ENCODE measurements around the gene OR6B3.
A peak's percentile ranks its signal among the peaks of the same experiment; 100 is the strongest.

The OR6B3 gene

DNA sequence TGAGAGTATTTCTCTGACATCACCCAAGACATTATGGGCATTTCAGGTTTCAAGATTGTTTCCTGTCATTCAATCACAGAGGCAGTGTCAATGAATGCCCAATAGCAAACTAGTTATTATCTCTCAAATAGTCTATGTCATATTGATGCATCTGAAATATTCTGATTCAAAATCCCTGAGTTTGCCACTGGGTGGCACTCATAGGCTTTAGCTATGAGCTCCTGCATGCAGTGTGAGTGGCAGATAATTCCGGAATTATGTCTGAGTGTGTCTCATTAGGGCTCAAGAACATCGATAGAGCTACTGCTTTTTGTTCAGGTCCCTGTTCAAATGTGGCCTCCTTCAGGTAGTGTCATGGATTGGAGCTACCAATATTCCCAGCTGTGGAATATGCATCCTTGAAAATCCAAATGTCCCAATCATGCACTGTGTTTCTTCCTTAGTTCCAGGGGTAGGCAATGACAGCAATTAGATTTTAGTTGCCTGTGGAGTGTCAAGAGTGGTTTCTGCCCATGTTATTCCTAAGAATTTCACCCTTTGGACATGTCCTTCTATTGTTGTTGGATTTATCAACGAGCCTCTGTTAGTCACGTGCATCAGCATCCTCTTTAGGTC, 7.8 kb upstream of the OR6B3 start:
- TF ChIP-seq, protein P1, sequence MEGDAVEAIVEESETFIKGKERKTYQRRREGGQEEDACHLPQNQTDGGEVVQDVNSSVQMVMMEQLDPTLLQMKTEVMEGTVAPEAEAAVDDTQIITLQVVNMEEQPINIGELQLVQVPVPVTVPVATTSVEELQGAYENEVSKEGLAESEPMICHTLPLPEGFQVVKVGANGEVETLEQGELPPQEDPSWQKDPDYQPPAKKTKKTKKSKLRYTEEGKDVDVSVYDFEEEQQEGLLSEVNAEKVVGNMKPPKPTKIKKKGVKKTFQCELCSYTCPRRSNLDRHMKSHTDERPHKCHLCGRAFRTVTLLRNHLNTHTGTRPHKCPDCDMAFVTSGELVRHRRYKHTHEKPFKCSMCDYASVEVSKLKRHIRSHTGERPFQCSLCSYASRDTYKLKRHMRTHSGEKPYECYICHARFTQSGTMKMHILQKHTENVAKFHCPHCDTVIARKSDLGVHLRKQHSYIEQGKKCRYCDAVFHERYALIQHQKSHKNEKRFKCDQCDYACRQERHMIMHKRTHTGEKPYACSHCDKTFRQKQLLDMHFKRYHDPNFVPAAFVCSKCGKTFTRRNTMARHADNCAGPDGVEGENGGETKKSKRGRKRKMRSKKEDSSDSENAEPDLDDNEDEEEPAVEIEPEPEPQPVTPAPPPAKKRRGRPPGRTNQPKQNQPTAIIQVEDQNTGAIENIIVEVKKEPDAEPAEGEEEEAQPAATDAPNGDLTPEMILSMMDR (IDR thresholded peaks at IDR 0.05; ENCODE audit: low read depth, low read length): peak; percentile 62
- peak; percentile 22 for DNase-seq (ENCODE audit: extremely low read depth, low read depth)

GRCh38 chr2:240056678-240057077, 3.4 kb upstream of the OR6B3 start:
- DNase-seq (ENCODE audit: extremely low read depth, low read depth): no peak
- TF ChIP-seq, protein P1 (IDR thresholded peaks at IDR 0.05; ENCODE audit: low read depth, low read length): no peak

DNA sequence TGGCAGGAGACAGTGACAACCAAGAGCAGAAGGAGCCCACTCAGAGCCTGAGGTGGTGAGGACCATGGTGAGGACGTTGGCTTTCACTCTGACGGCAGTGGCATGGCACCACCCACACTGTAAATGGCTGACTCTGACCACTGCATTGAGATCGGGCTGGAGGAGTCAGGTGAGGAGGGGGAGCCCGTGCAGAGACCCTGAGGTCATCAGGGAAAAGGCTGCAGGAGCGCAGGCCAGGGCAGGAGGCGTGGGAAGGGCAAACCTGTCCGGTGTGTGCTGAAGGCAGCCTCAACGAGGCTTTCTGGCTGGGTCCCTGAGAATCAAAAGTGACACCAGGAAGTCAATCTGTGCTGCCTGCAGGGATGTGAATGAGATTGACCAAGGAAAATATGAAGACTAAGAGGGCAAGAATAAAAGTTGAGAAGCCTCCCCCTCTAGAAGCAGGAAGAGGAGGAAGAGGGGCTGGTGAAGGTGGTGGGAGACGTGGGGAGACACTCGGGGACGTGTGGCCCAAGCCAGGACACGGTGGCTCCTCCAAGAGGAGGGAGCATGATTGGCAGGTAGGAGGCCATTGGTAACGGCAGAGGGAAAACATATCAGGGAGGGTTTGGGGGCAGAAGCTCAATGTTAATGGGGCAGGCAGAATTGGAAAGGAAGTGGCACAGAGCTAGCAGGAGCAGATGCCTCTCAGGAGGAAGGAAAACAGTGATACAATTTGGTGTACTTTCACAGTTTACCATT, 2.0 kb upstream of the OR6B3 start:
- TF ChIP-seq, protein P1 (IDR thresholded peaks at IDR 0.05; ENCODE audit: low read depth, low read length): no peak
- DNase-seq (ENCODE audit: extremely low read depth, low read depth): no peak

DNA sequence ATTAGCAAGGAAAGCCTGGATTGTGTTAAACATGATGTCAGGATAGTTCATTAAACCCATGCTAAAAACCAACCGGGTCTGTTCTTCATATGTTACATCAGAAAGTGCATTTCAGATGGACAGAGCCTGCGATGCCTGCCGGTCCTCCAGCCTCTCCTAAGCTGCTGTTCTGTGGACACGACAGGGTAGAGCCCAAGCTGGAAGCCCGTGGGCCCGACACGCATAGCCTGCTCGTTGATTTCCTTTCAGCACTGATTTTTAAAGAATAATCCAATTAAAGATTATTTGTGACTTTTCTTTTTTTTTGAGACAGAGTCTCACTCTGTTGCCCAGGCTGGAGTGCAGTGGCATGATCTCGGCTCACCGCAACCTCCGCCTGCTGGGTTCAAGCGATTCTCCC, 797 bp downstream of the OR6B3 start:
- TF ChIP-seq, protein P1 (IDR thresholded peaks at IDR 0.05; ENCODE audit: low read depth, low read length): no peak
- no peak for DNase-seq (ENCODE audit: extremely low read depth, low read depth)

GRCh38 chr2:240051697-240052096, 1.6 kb downstream of the OR6B3 start:
- no peak for DNase-seq (ENCODE audit: extremely low read depth, low read depth)
- TF ChIP-seq, protein P1 (IDR thresholded peaks at IDR 0.05; ENCODE audit: low read depth, low read length): no peak

DNA sequence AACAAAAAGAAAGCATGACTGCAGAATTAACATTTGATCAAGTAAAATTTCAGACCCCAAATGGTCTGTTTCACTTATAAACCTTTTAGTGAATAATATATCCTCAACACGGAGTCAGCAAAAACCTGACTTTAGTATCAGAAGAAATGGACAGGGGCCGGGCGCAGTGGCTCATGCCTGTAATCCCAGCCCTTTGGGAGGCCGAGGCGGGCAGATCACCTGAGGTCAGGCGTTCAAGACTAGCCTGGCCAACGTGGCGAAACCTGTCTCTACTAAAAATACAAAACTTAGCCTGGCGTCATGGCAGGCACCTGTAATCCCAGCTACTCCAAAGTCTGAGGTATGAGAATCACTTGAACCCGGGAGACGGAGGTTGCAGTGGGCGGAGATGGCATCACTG, 3.0 kb downstream of the OR6B3 start:
- DNase-seq (ENCODE audit: extremely low read depth, low read depth): no peak
- TF ChIP-seq, protein P1 (IDR thresholded peaks at IDR 0.05; ENCODE audit: low read depth, low read length): no peak

GRCh38 chr2:240048237-240048636, 5.1 kb downstream of the OR6B3 start:
- no peak for DNase-seq (ENCODE audit: extremely low read depth, low read depth)
- TF ChIP-seq, protein P1 (IDR thresholded peaks at IDR 0.05; ENCODE audit: low read depth, low read length): no peak
